NCI-H2081 (cell line): ENCODE data around the gene AKAP10.
"Not testable (repeated sequence)": the region's sequence is repeated elsewhere in the genome, so short reads cannot be mapped to it uniquely, and the experiment has no call there.

Experiments used
- DNase-seq, 2 experiments: peaks; one replicate each; lab custom pipeline; 2025; lab: John Stamatoyannopoulos, UW

The AKAP10 gene

GRCh38 chr17:19977293-19978208, at the start of gene AKAP10:
Gene AKAP10 (minus strand): TSS chr17:19977828. CDS start chr17:19977679, 149 bp downstream.
- peak; percentile 70 to 73 for DNase-seq

GRCh38 chr17:20026960-20027359, 49.3 kb upstream of the AKAP10 start:
- no peak for DNase-seq

GRCh38 chr17:20022701-20023100, 45.1 kb upstream of the AKAP10 start:
- no peak for DNase-seq

- DNase-seq, result not testable (repeated sequence)
These were observed 38.9 kb upstream of the AKAP10 start for GRCh38 chr17:20016475-20016992.

GRCh38 chr17:20012017-20012536, 34.4 kb upstream of the AKAP10 start:
- DNase-seq, result no peak

- DNase-seq, result no peak
These were observed 33.3 kb upstream of the AKAP10 start for GRCh38 chr17:20010936-20011335.

GRCh38 chr17:20010099-20010863, 32.7 kb upstream of the AKAP10 start:
- DNase-seq, result peak; percentile 17 to 54

GRCh38 chr17:20009302-20010098, 31.9 kb upstream of the AKAP10 start, which contains the start of gene SPECC1:
Gene SPECC1 (plus strand): TSS chr17:20009359. CDS start chr17:20096652, 87,293 bp downstream.
- DNase-seq, result peak; percentile 69 to 81

- DNase-seq, result no peak
These were observed 31.3 kb upstream of the AKAP10 start for GRCh38 chr17:20009052-20009301.

- peak in 1 of 2 experiments; percentile 2 for DNase-seq
These were observed 30.8 kb upstream of the AKAP10 start for GRCh38 chr17:20008242-20009051.

GRCh38 chr17:19996502-19996901, 18.9 kb upstream of the AKAP10 start:
- DNase-seq, result no peak

GRCh38 chr17:19996086-19996485, 18.5 kb upstream of the AKAP10 start:
- no peak for DNase-seq

- peak; percentile 78 to 85 for DNase-seq
These were observed 15.4 kb upstream of the AKAP10 start for GRCh38 chr17:19992803-19993713.

- DNase-seq, result peak; percentile 12 to 22
These were observed 13.7 kb upstream of the AKAP10 start for GRCh38 chr17:19991252-19991885.

GRCh38 chr17:19987897-19988296, 10.3 kb upstream of the AKAP10 start:
- no peak for DNase-seq

GRCh38 chr17:19986941-19987861, 9.6 kb upstream of the AKAP10 start:
- DNase-seq, result no peak

GRCh38 chr17:19979917-19980770, 2.5 kb upstream of the AKAP10 start:
- no peak for DNase-seq
